Kidney epithelial cell (primary cell): ENCODE results near the gene MRPL32. TPM values are rescaled to one million over a fixed set of nuclear protein-coding genes. Genes with fewer than 3 reads are reported as not detected.

Experiments used
- DNase-seq: peaks from one replicate; pipeline ENCODE4 v3.0.0-alpha.2; 2010; ENCODE audit warnings: low read depth
- H3K27me3 ChIP-seq: 2 replicates; pipeline ENCODE4 v1.6.0; 2011; ENCODE audit warnings: low read length; ENCODE audit not compliant: control insufficient read depth, insufficient read depth
- H3K36me3 ChIP-seq: 2 replicates; pipeline ENCODE4 v1.5.1; 2011; ENCODE audit warnings: low read length; ENCODE audit not compliant: control insufficient read depth, insufficient read depth
- H3K4me3 ChIP-seq: 2 replicates; pipeline ENCODE4 v1.5.1; 2011; ENCODE audit warnings: low read depth, mild to moderate bottlenecking, control low read depth, low read length
- CTCF ChIP-seq: IDR thresholded peaks from 2 replicates; pipeline ENCODE4 v1.5.1; 2011; ENCODE audit warnings: mild to moderate bottlenecking, moderate library complexity, low read length, control low read depth, inconsistent platforms; ENCODE audit not compliant: insufficient read depth, poor library complexity, severe bottlenecking
- total RNA-seq: library from RNA; depleted of rRNA; stranded (reverse); fragments of >200 nt; gene quantifications from 2 replicates; pipeline ENCODE4 v1.2.3, GENCODE V29; 2015

MRPL32 gene
- total RNA-seq, 1 donor from 2014 or later: 97.9 TPM

- no peak for TF ChIP-seq CTCF
- DNase-seq: no peak
- Histone ChIP-seq H3K27me3 (no peaks in the 10 kb centered on the region), H3K36me3 (no peaks in the 10 kb centered on the region), H3K4me3 (no peak overlapping the region)
These were observed 18.2 kb downstream of the MRPL32 start for GRCh38 chr7:42950417-42950816.

GRCh38 chr7:42952328-42952727, 20.2 kb downstream of the MRPL32 start:
- H3K27me3 ChIP-seq: no peaks in the 10 kb centered on the region
- H3K36me3 ChIP-seq: no peaks in the 10 kb centered on the region
- no peak for DNase-seq
- H3K4me3 ChIP-seq: no peak overlapping the region
- TF ChIP-seq CTCF: no peak

GRCh38 chr7:42953994-42954393, 21.8 kb downstream of the MRPL32 start:
- no peaks in the 10 kb centered on the region for H3K27me3 ChIP-seq
- TF ChIP-seq CTCF: no peak
- no peaks in the 10 kb centered on the region for H3K36me3 ChIP-seq
- no peak for DNase-seq
- no peak overlapping the region for H3K4me3 ChIP-seq

GRCh38 chr7:42956062-42956461, 23.9 kb downstream of the MRPL32 start:
- H3K4me3 ChIP-seq: no peak overlapping the region
- DNase-seq: no peak
- no peaks in the 10 kb centered on the region for H3K36me3 ChIP-seq
- H3K27me3 ChIP-seq: no peaks in the 10 kb centered on the region
- no peak for TF ChIP-seq CTCF

- no peaks in the 10 kb centered on the region for H3K27me3 ChIP-seq
- no peak for DNase-seq
- no peak for TF ChIP-seq CTCF
- H3K36me3 ChIP-seq: no peaks in the 10 kb centered on the region
- no peak overlapping the region for H3K4me3 ChIP-seq
These were observed 27.4 kb downstream of the MRPL32 start for GRCh38 chr7:42959549-42959948.

- Histone ChIP-seq H3K27me3 (no peaks in the 10 kb centered on the region), H3K36me3 (no peaks in the 10 kb centered on the region), H3K4me3 (no peak overlapping the region)
- no peak for TF ChIP-seq CTCF
- no peak for DNase-seq
These were observed 28.6 kb downstream of the MRPL32 start for GRCh38 chr7:42960762-42961161.
